ENCODE results near the gene CARS2. TPM values are rescaled to one million over a fixed set of nuclear protein-coding genes. Genes with fewer than 3 reads are reported as not detected.
A peak's percentile ranks its signal among the peaks of the same experiment; 100 is the strongest.

Gene CARS2
- total RNA-seq, 1 donor from 2014 or later: 81.5 TPM

DNA sequence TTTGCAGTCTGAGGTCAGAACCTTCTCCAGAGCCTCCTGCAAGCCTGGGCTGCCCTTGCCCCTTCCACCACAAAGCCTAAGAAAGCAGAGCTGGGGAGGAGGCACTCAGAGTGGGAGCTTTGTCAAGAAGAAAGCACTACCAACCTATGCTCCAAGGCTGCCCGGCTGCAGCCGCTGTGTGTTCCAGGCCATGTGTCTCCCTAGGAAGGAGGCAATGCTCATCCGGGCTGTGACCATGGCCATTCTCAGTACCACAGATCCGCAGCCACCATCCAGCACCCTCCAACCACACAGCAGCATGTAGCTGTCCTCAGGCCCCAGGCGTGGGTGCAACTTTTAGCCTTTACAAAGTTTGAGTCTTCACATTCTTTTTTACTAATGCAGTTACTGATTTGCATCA is 22.0 kb downstream of the CARS2 start:
- Mint-ChIP-seq H3K4me1 (no peaks in the 10 kb centered on the region), H3K36me3 (ENCODE audit: low read depth) (peaks cover 12% of the 10 kb centered on the region), H3K9me3 (no peaks in the 10 kb centered on the region), H3K27ac (ENCODE audit: unreplicated experiment) (no peak overlapping the region), H3K27me3 (ENCODE audit: low read depth) (no peaks in the 10 kb centered on the region), H3K4me3 (no peak overlapping the region)
- TF ChIP-seq, protein P1, sequence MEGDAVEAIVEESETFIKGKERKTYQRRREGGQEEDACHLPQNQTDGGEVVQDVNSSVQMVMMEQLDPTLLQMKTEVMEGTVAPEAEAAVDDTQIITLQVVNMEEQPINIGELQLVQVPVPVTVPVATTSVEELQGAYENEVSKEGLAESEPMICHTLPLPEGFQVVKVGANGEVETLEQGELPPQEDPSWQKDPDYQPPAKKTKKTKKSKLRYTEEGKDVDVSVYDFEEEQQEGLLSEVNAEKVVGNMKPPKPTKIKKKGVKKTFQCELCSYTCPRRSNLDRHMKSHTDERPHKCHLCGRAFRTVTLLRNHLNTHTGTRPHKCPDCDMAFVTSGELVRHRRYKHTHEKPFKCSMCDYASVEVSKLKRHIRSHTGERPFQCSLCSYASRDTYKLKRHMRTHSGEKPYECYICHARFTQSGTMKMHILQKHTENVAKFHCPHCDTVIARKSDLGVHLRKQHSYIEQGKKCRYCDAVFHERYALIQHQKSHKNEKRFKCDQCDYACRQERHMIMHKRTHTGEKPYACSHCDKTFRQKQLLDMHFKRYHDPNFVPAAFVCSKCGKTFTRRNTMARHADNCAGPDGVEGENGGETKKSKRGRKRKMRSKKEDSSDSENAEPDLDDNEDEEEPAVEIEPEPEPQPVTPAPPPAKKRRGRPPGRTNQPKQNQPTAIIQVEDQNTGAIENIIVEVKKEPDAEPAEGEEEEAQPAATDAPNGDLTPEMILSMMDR (conservative IDR thresholded peaks at IDR 0.05): no peak
- no peak for DNase-seq (ENCODE audit: low read depth, low spot score)

DNA sequence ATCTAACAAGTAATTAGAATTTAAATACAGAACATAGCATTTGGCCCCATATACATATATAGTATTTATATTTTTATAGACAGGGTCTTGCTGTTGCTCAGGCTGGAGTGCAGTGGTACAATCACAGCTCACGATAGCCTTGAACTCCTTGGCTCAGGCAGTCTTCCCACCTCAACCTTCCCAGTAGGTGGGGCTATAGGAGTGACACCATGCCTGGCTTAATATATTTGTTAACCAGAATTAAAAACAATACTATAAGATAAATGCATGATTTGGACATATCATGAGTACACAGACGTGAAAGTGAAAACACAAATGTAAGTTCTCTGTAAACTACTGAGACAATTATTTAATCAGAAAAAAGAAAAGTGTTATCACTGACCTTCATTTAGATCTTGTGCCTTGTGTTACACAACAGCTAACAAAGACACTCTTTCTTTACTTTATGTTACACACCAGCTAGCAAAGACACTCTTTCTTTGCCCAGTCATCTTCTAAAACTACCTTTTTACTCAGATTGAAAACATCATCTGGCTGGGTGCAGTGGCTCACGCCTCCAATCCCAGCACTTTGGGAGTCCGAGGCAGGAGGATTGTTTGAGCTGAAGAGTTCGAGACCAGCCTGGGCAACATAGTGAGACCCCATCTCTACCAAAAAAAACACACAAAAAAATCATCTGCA is 22.6 kb downstream of the CARS2 start:
- TF ChIP-seq, protein P1 (conservative IDR thresholded peaks at IDR 0.05): peak; percentile 40
- Mint-ChIP-seq H3K4me1 (no peaks in the 10 kb centered on the region), H3K4me3 (no peak overlapping the region), H3K36me3 (ENCODE audit: low read depth) (peaks cover 18% of the 10 kb centered on the region), H3K27me3 (ENCODE audit: low read depth) (no peaks in the 10 kb centered on the region), H3K27ac (ENCODE audit: unreplicated experiment) (peak overlapping the region; percentile 67), H3K9me3 (no peaks in the 10 kb centered on the region)
- DNase-seq (ENCODE audit: low read depth, low spot score): no peak

DNA sequence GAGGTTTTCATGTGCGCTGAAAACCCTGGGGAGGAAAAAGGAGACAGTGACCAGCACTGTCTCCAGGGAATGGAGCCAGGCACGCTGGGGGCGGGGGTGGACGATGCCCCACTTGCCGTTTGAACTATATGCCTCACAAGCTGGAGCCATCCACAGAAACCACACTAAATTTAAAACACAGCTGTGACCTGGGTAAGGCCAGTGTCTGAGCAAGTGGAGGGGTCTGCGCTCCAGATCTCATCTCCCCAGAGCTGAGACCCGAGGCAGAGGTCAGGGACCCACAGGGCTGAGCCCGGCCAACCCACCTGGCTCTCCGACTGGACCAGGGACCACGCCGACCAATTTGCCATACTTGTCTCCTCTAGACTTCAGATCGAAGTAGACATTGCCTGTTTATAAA is 23.2 kb downstream of the CARS2 start:
- Mint-ChIP-seq H3K4me1 (no peaks in the 10 kb centered on the region), H3K27ac (ENCODE audit: unreplicated experiment) (no peak overlapping the region), H3K27me3 (ENCODE audit: low read depth) (no peaks in the 10 kb centered on the region), H3K9me3 (no peaks in the 10 kb centered on the region), H3K36me3 (ENCODE audit: low read depth) (peaks cover 21% of the 10 kb centered on the region), H3K4me3 (no peak overlapping the region)
- TF ChIP-seq, protein P1 (conservative IDR thresholded peaks at IDR 0.05): no peak
- no peak for DNase-seq (ENCODE audit: low read depth, low spot score)

DNA sequence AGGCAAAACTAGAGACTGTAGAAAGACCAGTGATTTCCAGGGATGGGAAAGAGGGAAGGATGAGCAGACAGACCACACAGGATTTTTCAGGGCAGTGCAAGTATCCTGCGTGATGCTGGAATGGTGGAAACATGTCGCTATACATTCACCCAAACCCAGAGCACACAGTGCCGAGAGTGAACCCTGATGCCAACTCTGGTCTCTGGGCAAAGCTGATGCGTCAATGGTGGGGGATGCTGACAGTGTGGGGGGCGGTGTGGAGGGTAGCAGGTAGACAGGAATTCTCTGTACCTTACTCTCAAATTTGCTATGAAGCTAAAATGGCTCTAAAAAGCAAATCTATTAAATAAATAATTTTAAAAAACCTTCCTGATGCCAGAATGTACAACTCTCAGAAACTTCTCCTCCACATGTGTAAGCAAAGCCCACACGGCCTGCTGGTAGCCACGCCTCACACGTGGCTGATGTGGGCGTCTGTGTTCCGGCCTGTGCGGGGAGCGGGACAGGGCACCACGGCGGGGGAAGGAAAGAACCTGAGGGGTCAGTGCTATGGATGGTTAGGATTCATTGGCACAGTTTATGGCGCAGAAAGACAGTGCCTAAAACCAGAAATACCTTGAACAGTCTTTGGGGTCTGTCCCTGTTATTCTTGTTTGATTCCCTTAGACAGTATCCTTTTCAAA is 23.9 kb downstream of the CARS2 start:
- Mint-ChIP-seq H3K4me3 (no peak overlapping the region), H3K36me3 (ENCODE audit: low read depth) (peaks cover 21% of the 10 kb centered on the region), H3K27me3 (ENCODE audit: low read depth) (no peaks in the 10 kb centered on the region), H3K9me3 (no peaks in the 10 kb centered on the region), H3K27ac (ENCODE audit: unreplicated experiment) (no peak overlapping the region), H3K4me1 (no peaks in the 10 kb centered on the region)
- no peak for DNase-seq (ENCODE audit: low read depth, low spot score)
- TF ChIP-seq, protein P1 (conservative IDR thresholded peaks at IDR 0.05): no peak

DNA sequence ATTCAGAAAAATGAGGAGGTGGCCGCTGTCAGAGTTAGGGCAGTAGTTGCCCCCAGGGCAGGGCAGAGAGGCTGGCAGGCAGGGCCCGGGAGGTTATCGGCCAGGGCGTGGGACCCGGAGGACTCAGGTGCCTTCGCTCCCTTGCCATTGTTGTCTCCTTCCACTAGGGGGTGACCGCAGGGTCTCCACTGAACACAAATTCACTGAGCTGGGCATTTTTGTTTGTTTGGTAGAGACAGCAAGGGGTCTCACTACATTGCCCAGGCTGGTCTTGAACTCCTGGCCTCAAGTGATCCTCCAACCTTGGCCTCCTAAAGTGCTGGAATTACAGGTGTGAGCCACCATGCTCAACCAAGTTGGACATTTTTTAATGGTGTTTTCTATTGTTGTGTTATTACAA is 25.1 kb downstream of the CARS2 start:
- peak; percentile 12 for DNase-seq (ENCODE audit: low read depth, low spot score)
- TF ChIP-seq, protein P1 (conservative IDR thresholded peaks at IDR 0.05): peak; percentile 56
- H3K27me3 Mint-ChIP-seq (ENCODE audit: low read depth): no peaks in the 10 kb centered on the region
- peaks cover 31% of the 10 kb centered on the region for H3K36me3 Mint-ChIP-seq (ENCODE audit: low read depth)
- no peaks in the 10 kb centered on the region for H3K4me1 Mint-ChIP-seq
- H3K27ac Mint-ChIP-seq (ENCODE audit: unreplicated experiment): no peak overlapping the region
- H3K4me3 Mint-ChIP-seq: no peak overlapping the region
- H3K9me3 Mint-ChIP-seq: no peaks in the 10 kb centered on the region
